Retinal pigment epithelial cell (primary cell): ENCODE measurements around the gene STEAP3.

Experiments
- DNase-seq: peaks from one replicate; pipeline ENCODE4 v3.0.0-alpha.2; 2010; ENCODE audit warnings: low read depth
- H3K4me3 ChIP-seq: 2 replicates; pipeline ENCODE4 v1.5.1; 2011; ENCODE audit warnings: mild to moderate bottlenecking, low read length, control low read depth, moderate library complexity
- TF ChIP-seq, protein P1 (sequence below): conservative IDR thresholded peaks from 2 replicates; pipeline ENCODE4 v1.5.1; 2011; ENCODE audit warnings: low read depth, low read length, control low read depth, inconsistent platforms

Gene STEAP3

DNA sequence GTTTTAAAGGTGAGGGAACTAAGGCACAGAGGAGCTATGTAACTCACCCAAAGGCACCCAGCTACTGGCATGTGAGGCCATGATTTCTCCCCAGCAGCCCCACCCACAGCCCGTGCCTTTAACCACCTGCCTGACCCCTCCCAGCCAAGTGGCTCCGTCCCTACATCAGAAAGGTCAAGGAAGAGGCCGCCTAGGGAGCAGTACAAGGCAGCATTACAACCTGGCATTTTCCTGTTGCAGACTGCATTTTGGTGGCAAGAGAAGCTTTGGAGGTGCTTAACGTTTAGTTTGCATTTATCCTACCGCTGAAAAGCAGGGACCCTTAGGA lies 17.5 kb downstream of the STEAP3 start:
- H3K4me3 ChIP-seq = no peak overlapping the region
- TF ChIP-seq, protein P1, sequence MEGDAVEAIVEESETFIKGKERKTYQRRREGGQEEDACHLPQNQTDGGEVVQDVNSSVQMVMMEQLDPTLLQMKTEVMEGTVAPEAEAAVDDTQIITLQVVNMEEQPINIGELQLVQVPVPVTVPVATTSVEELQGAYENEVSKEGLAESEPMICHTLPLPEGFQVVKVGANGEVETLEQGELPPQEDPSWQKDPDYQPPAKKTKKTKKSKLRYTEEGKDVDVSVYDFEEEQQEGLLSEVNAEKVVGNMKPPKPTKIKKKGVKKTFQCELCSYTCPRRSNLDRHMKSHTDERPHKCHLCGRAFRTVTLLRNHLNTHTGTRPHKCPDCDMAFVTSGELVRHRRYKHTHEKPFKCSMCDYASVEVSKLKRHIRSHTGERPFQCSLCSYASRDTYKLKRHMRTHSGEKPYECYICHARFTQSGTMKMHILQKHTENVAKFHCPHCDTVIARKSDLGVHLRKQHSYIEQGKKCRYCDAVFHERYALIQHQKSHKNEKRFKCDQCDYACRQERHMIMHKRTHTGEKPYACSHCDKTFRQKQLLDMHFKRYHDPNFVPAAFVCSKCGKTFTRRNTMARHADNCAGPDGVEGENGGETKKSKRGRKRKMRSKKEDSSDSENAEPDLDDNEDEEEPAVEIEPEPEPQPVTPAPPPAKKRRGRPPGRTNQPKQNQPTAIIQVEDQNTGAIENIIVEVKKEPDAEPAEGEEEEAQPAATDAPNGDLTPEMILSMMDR = no peak
- no peak for DNase-seq

GRCh38 chr2:119242276-119243119 lies 18.9 kb downstream of the STEAP3 start:
- TF ChIP-seq, protein P1 = no peak
- DNase-seq = no peak
- no peak overlapping the region for H3K4me3 ChIP-seq

GRCh38 chr2:119243621-119244020 lies 20.0 kb downstream of the STEAP3 start:
- TF ChIP-seq, protein P1 = no peak
- no peak overlapping the region for H3K4me3 ChIP-seq

GRCh38 chr2:119245076-119245840 lies 21.6 kb downstream of the STEAP3 start:
- TF ChIP-seq, protein P1 = no peak
- no peak for DNase-seq
- no peak overlapping the region for H3K4me3 ChIP-seq

More at GRCh38 chr2:119243621-119244020, 20.0 kb downstream of the STEAP3 start:
- no peak for DNase-seq

GRCh38 chr2:119245841-119246230 lies 22.2 kb downstream of the STEAP3 start:
- no peak for DNase-seq
- H3K4me3 ChIP-seq = no peak overlapping the region
- TF ChIP-seq, protein P1 = no peak

- no peak overlapping the region for H3K4me3 ChIP-seq
- no peak for DNase-seq
- TF ChIP-seq, protein P1 = no peak
Observed at GRCh38 chr2:119246884-119247843, 23.5 kb downstream of the STEAP3 start.
